BJ (cell line): ENCODE data around the gene CAP2. TPM values are rescaled to one million over a fixed set of nuclear protein-coding genes. Genes with fewer than 3 reads are reported as not detected.

Experiments used
- CTCF ChIA-PET: fragments of 350-600 bp; formaldehyde crosslinking; extraction: SDS; loops from one replicate; lab custom pipeline; 2021; ENCODE audit warnings: antibody characterized with exemption, inconsistent platforms; lab: Yijun Ruan, JAX
- POLR2A ChIA-PET: fragments of 300-600 bp; sonication (Branson Sonifier 250); formaldehyde crosslinking; extraction: SDS; loops from one replicate; lab custom pipeline; 2021; ENCODE audit warnings: antibody characterized with exemption; lab: Charles Lee
- DNase-seq: peaks from one replicate; pipeline ENCODE4 v3.0.0-alpha.2; 2011; ENCODE audit warnings: low read depth
- H3K27me3 ChIP-seq: 2 replicates; pipeline ENCODE4 v1.6.0; 2011; ENCODE audit warnings: low read length; ENCODE audit not compliant: control insufficient read depth, insufficient read depth
- H3K36me3 ChIP-seq: 2 replicates; pipeline ENCODE4 v1.5.1; 2011; ENCODE audit warnings: low read length; ENCODE audit not compliant: control insufficient read depth, insufficient read depth
- H3K4me3 ChIP-seq: 2 replicates; pipeline ENCODE4 v1.5.1; 2011; ENCODE audit warnings: low read depth, mild to moderate bottlenecking, control low read depth, low read length
- polyA plus RNA-seq: library from polyadenylated mRNA; depleted of rRNA; stranded (reverse); fragments of >200 nt; gene quantifications from 2 replicates; pipeline ENCODE4 v1.2.3, GENCODE V29; 2011
- TF ChIP-seq, protein P1 (sequence below): IDR thresholded peaks from 2 replicates; pipeline ENCODE4 v1.5.1; 2011; ENCODE audit warnings: low read depth, mild to moderate bottlenecking, control low read depth, inconsistent platforms, low read length, moderate library complexity; ENCODE audit not compliant: insufficient read depth

Gene CAP2
- polyA plus RNA-seq, 1 experiment, result 84.4 TPM

DNA sequence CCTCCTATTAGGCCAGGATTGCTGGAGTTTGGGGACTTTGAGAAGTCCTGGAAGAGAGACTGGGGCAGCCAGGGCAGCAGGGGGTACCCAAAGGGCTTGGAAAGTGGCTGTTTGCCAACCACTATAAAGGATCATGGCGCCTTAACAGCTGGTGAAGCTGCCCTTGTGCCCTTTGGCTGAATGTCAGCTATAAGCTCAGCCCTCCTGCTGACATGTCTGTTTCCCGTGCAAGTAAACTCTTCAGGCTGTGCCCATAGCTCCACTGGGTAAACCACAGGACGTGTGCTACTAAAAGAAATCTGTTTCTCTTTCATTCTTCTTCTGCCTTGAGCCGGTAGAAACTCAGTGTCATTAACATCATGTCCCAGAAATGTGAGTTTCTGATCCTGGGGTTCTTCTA, 97.3 kb downstream of the CAP2 start:
- Histone ChIP-seq H3K36me3 (no peaks in the 10 kb centered on the region), H3K27me3 (no peaks in the 10 kb centered on the region), H3K4me3 (no peak overlapping the region)
- CTCF ChIA-PET, result interaction anchor here (1.6 to 5.0 kb wide), 2 partner anchors 13 to 15 kb away, joined by 4 to 31 read pairs; no protein-coding TSS in a partner anchor
- TF ChIP-seq, protein P1, sequence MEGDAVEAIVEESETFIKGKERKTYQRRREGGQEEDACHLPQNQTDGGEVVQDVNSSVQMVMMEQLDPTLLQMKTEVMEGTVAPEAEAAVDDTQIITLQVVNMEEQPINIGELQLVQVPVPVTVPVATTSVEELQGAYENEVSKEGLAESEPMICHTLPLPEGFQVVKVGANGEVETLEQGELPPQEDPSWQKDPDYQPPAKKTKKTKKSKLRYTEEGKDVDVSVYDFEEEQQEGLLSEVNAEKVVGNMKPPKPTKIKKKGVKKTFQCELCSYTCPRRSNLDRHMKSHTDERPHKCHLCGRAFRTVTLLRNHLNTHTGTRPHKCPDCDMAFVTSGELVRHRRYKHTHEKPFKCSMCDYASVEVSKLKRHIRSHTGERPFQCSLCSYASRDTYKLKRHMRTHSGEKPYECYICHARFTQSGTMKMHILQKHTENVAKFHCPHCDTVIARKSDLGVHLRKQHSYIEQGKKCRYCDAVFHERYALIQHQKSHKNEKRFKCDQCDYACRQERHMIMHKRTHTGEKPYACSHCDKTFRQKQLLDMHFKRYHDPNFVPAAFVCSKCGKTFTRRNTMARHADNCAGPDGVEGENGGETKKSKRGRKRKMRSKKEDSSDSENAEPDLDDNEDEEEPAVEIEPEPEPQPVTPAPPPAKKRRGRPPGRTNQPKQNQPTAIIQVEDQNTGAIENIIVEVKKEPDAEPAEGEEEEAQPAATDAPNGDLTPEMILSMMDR, result no peak
- no peak for DNase-seq
- POLR2A ChIA-PET, result no interaction called here

DNA sequence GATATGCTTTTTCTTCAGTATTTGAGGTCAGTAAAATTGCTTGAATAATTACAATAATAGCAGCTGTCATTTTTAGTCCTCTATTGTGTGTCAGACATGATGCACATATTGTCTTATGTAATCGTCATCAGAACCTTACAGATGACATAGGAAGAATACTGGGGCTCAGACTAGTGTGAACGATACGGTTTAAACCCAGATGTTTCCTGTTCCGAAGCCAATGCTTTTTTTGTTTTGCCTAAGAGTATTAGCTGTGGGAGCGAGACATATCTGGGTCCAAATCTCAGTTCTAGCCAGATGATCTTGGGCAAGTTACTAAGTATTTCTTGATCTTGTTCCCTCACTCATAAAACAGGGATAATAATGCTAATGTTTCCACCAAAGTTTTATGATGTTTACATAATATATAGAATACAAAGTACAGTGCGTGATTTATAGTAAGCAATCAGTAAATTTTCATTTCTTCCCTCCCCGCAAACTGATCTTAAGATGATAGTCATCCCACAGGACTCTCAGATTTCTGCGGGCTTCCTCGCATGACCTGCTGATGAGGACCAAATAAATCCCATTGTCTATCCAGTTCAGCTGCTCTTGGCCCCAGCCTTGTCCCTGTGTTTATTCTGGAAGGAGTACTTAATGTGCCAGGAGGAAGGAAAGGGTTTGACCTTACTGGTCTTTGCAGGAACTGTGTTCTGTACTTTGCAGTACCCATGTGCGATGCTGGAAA, 98.2 kb downstream of the CAP2 start:
- no peak overlapping the region for H3K4me3 ChIP-seq
- no peaks in the 10 kb centered on the region for H3K36me3 ChIP-seq
- POLR2A ChIA-PET, result no interaction called here
- DNase-seq, result no peak
- TF ChIP-seq, protein P1, result no peak
- H3K27me3 ChIP-seq, result no peaks in the 10 kb centered on the region
- CTCF ChIA-PET, result interaction anchor here (1.6 to 5.0 kb wide), 2 partner anchors 12 to 16 kb away, joined by 4 to 31 read pairs; no protein-coding TSS in a partner anchor

DNA sequence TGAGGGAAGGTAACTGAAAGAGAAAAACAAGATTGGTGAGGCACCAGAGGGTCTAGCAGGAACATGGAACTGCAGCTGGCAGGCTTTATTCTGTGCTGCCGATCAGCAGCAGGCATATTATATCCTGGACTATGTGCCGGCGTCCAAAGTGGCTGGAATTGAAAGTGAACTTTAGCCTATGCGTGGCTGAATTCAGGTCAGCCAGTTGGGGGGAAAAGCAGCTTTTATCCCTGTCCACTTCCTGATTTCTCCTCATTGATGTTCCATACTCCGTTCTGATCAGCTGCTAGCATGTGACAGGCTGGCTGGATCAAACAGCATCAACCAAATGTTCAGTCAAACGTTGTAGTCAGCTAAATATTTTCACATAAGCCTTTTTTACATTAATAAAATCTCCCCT, 99.0 kb downstream of the CAP2 start:
- TF ChIP-seq, protein P1, result no peak
- Histone ChIP-seq H3K27me3 (no peaks in the 10 kb centered on the region), H3K36me3 (no peaks in the 10 kb centered on the region), H3K4me3 (no peak overlapping the region)
- ChIA-PET CTCF (interaction anchor here (5.0 kb wide), 1 partner anchor 11 kb away, joined by 31 read pairs; no protein-coding TSS in a partner anchor), POLR2A (no interaction called here)
- DNase-seq, result no peak

DNA sequence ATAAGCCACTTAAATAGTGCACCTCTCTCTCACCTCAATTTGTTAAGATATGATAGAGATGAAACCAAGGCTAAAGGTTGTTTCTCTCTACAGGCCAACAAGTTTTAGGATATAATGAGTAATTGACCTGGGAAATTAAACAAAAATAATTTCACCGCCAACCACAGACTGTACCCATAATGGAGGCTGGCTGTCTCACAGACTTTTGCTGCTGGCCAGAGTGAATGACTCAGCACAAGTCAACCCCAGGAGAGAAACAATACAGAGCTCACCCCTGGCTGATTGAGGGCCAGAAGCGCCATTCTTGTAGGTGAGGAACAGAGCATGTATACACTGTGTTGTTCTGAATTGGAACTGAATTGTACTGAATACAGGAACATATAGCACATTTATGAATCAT, 99.9 kb downstream of the CAP2 start:
- no peaks in the 10 kb centered on the region for H3K36me3 ChIP-seq
- DNase-seq, result no peak
- TF ChIP-seq, protein P1, result no peak
- ChIA-PET CTCF (interaction anchor here (5.0 kb wide), 1 partner anchor 10 kb away, joined by 31 read pairs; no protein-coding TSS in a partner anchor), POLR2A (interaction anchor here (0.6 kb wide), 1 partner anchor 479 kb away, joined by 8 read pairs; no protein-coding TSS in a partner anchor)
- no peak overlapping the region for H3K4me3 ChIP-seq
- no peaks in the 10 kb centered on the region for H3K27me3 ChIP-seq

DNA sequence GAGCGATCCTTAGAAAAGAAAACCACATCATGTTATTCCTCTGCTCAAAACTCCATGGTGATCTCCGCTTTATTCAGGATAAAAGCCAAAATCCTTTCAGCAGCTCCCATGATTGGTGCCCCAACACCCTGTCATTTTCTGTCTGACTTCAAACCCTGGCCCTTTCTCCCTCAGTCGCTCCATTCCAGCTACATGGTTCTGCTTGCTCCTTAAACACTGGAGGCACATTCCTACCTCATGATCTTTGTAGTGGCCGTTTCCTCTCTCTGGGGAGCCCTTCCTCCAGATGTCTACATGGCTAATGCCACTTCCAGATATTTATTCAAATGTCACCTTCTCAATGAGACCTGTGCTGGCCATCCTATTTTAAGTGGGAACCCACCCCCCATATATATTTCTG, 100.8 kb downstream of the CAP2 start:
- no peak overlapping the region for H3K4me3 ChIP-seq
- H3K27me3 ChIP-seq, result no peaks in the 10 kb centered on the region
- ChIA-PET POLR2A (no interaction called here), CTCF (interaction anchor here (5.0 kb wide), 1 partner anchor 9 kb away, joined by 31 read pairs; no protein-coding TSS in a partner anchor)
- TF ChIP-seq, protein P1, result no peak
- no peak for DNase-seq
- no peaks in the 10 kb centered on the region for H3K36me3 ChIP-seq
